IMR-90 (cell line): ENCODE results near the gene LYRM2. TPM values are rescaled to one million over a fixed set of nuclear protein-coding genes. Genes with fewer than 3 reads are reported as not detected.

Source experiments
- ATAC-seq: fragments of 200-7000 bp; cut with Tn5 transposase; 2 replicates; pipeline ENCODE4 v1.9.1; 2020; ENCODE audit warnings: low read depth, mild to moderate bottlenecking, moderate library complexity
- BruUV-seq: library from RNA; stranded (reverse); fragments of 400-500 nt; replicated peaks from 2 replicates; lab custom pipeline; 2021; lab: Mats Ljungman, UMichigan
- CTCF ChIA-PET: fragments of 300-600 bp; formaldehyde crosslinking; extraction: SDS; loops from one replicate; lab custom pipeline; 2021; ENCODE audit warnings: antibody characterized with exemption; lab: Yijun Ruan, JAX
- POLR2A ChIA-PET: fragments of 300-600 bp; sonication (Branson Sonifier 250); formaldehyde crosslinking; loops from one replicate; lab custom pipeline; 2022; ENCODE audit warnings: antibody characterized with exemption; ENCODE audit not compliant: unreplicated experiment; lab: Charles Lee
- DNase-seq: peaks from one replicate; pipeline ENCODE4 v3.0.0; 2013
- H2AFZ ChIP-seq: replicated peaks from 2 replicates; pipeline ENCODE3; 2013; ENCODE audit warnings: low read length, mild to moderate bottlenecking; ENCODE audit not compliant: poor library complexity
- H2AK5ac ChIP-seq: 2 replicates; pipeline ENCODE4 v1.6.1; 2013; ENCODE audit warnings: low read depth, low read length, inconsistent platforms
- H2AK9ac ChIP-seq: replicated peaks from 2 replicates; pipeline ENCODE3; 2013; ENCODE audit warnings: mild to moderate bottlenecking, low read depth, low read length, moderate library complexity; ENCODE audit not compliant: poor library complexity
- H2BK120ac ChIP-seq: 2 replicates; pipeline ENCODE4 v1.6.1; 2013; ENCODE audit warnings: low read depth, low read length, inconsistent platforms
- H2BK15ac ChIP-seq: 3 replicates; pipeline ENCODE4 v1.6.1; 2013; ENCODE audit warnings: low read depth, low read length, inconsistent platforms
- H2BK20ac ChIP-seq: 2 replicates; pipeline ENCODE4 v1.6.1; 2013; ENCODE audit warnings: low read depth, mild to moderate bottlenecking, inconsistent platforms, low read length, moderate library complexity
- H2BK5ac ChIP-seq: 2 replicates; pipeline ENCODE4 v1.6.1; 2013; ENCODE audit warnings: mild to moderate bottlenecking, low read depth, low read length, inconsistent platforms; ENCODE audit not compliant: poor library complexity, severe bottlenecking
- H3K14ac ChIP-seq: replicated peaks from 2 replicates; pipeline ENCODE4 v1.6.1; 2013; ENCODE audit warnings: low read depth, low read length, inconsistent platforms
- H3K18ac ChIP-seq: 2 replicates; pipeline ENCODE4 v1.6.1; 2013; ENCODE audit warnings: low read depth, low read length, control low read depth
- H3K23ac ChIP-seq: 2 replicates; pipeline ENCODE4 v1.6.1; 2013; ENCODE audit warnings: low read depth, low read length, inconsistent platforms
- H3K27ac ChIP-seq: 2 replicates; pipeline ENCODE4 v1.5.1; 2013; ENCODE audit warnings: mild to moderate bottlenecking, control low read depth, low read length; ENCODE audit not compliant: insufficient read depth
- H3K27me3 ChIP-seq: 2 replicates; pipeline ENCODE4 v1.6.1; 2013; ENCODE audit warnings: low read length; ENCODE audit not compliant: control insufficient read depth, insufficient read depth
- H3K36me3 ChIP-seq: 2 replicates; pipeline ENCODE4 v1.6.1; 2013; ENCODE audit warnings: low read length, mixed read lengths; ENCODE audit not compliant: control insufficient read depth, insufficient read depth
- H3K4ac ChIP-seq: 2 replicates; pipeline ENCODE4 v1.6.1; 2013; ENCODE audit warnings: low read depth, low read length, inconsistent platforms
- H3K4me1 ChIP-seq: 2 replicates; pipeline ENCODE4 v1.6.1; 2013; ENCODE audit warnings: low read length, mixed read lengths; ENCODE audit not compliant: control insufficient read depth, insufficient read depth
- H3K4me2 ChIP-seq: 2 replicates; pipeline ENCODE4 v1.6.1; 2013; ENCODE audit warnings: low read depth, mild to moderate bottlenecking, control low read depth, low read length, moderate library complexity
- H3K4me3 ChIP-seq: 2 replicates; pipeline ENCODE4 v1.5.1; 2013; ENCODE audit warnings: low read depth, mild to moderate bottlenecking, control low read depth, low read length, moderate library complexity; ENCODE audit not compliant: insufficient read depth
- H3K56ac ChIP-seq: 2 replicates; pipeline ENCODE4 v1.6.1; 2013; ENCODE audit warnings: low read length, inconsistent platforms; ENCODE audit not compliant: insufficient read depth; ENCODE audit errors: extremely low read depth
- H3K79me1 ChIP-seq, 2 experiments: 2 replicates each; pipeline ENCODE4 v1.6.1; 2013; ENCODE audit warnings: low read length in 2 of 2, inconsistent platforms in 1 of 2, low read depth in 1 of 2
- H3K9ac ChIP-seq: 2 replicates; pipeline ENCODE4 v1.6.1; 2013; ENCODE audit warnings: low read depth, low read length, control low read depth
- H3K9me1 ChIP-seq: 2 replicates; pipeline ENCODE4 v1.6.1; 2013; ENCODE audit warnings: low read length, inconsistent platforms; ENCODE audit not compliant: insufficient read depth
- H3K9me3 ChIP-seq: 2 replicates; pipeline ENCODE4 v1.6.1; 2013; ENCODE audit warnings: low read length; ENCODE audit not compliant: control insufficient read depth, insufficient read depth
- H4K20me1 ChIP-seq: 2 replicates; pipeline ENCODE4 v1.6.1; 2013; ENCODE audit warnings: low read length, inconsistent platforms; ENCODE audit not compliant: insufficient read depth
- H4K5ac ChIP-seq: 2 replicates; pipeline ENCODE4 v1.6.1; 2013; ENCODE audit warnings: mild to moderate bottlenecking, low read depth, low read length, control low read depth
- H4K8ac ChIP-seq, 2 experiments: 2 replicates each; pipeline ENCODE4 v1.6.1; 2013; ENCODE audit warnings: low read depth in 2 of 2, low read length in 2 of 2, control low read depth in 1 of 2, inconsistent platforms in 1 of 2
- H4K91ac ChIP-seq: 2 replicates; pipeline ENCODE4 v1.6.1; 2013; ENCODE audit warnings: low read depth, low read length, inconsistent platforms; ENCODE audit not compliant: insufficient read depth
- BHLHE40 ChIP-seq: fragments of 150-350 bp; IDR thresholded peaks from 2 replicates; pipeline ENCODE4 v1.6.1; 2016; ENCODE audit warnings: mild to moderate bottlenecking, low read depth, low read length
- CEBPB ChIP-seq: IDR thresholded peaks from 2 replicates; pipeline ENCODE4 v1.6.1; 2012; ENCODE audit warnings: low read depth, low read length, improper control_type of control experiment
- CHD1 ChIP-seq: IDR thresholded peaks from 2 replicates; pipeline ENCODE4 v1.6.1; 2012; ENCODE audit warnings: low read depth, low read length, improper control_type of control experiment
- CTCF ChIP-seq: conservative IDR thresholded peaks from 2 replicates; pipeline ENCODE4 v1.5.1; 2012; ENCODE audit warnings: mild to moderate bottlenecking, low read depth, low read length, improper control_type of control experiment
- ELK1 ChIP-seq: fragments of 150-350 bp; IDR thresholded peaks from 2 replicates; pipeline ENCODE4 v1.6.1; 2016; ENCODE audit warnings: low read depth, mild to moderate bottlenecking, low read length, moderate library complexity, borderline replicate concordance
- FOS ChIP-seq: fragments of 150-350 bp; IDR thresholded peaks from 2 replicates; pipeline ENCODE4 v1.6.1; 2016; ENCODE audit warnings: low read depth, low read length
- MAFK ChIP-seq: IDR thresholded peaks from 2 replicates; pipeline ENCODE4 v1.6.1; 2012; ENCODE audit warnings: low read depth, low read length, improper control_type of control experiment
- MAZ ChIP-seq: IDR thresholded peaks from 2 replicates; pipeline ENCODE4 v1.6.1; 2012; ENCODE audit warnings: low read depth, mild to moderate bottlenecking, low read length, improper control_type of control experiment, moderate library complexity, borderline replicate concordance
- MXI1 ChIP-seq: IDR thresholded peaks from 2 replicates; pipeline ENCODE4 v1.6.1; 2012; ENCODE audit warnings: low read depth, mild to moderate bottlenecking, low read length, moderate library complexity, borderline replicate concordance
- NFE2L2 ChIP-seq: fragments of 150-350 bp; IDR thresholded peaks from 2 replicates; pipeline ENCODE4 v1.6.1; 2016; ENCODE audit warnings: low read depth, mild to moderate bottlenecking, low read length
- POLR2A ChIP-seq: IDR thresholded peaks from 2 replicates; pipeline ENCODE4 v1.6.1; 2012; ENCODE audit warnings: mild to moderate bottlenecking, low read depth, low read length
- RAD21 ChIP-seq: IDR thresholded peaks from 2 replicates; pipeline ENCODE4 v1.6.1; 2012; ENCODE audit warnings: low read length, improper control_type of control experiment
- RCOR1 ChIP-seq: IDR thresholded peaks from 2 replicates; pipeline ENCODE4 v1.6.1; 2012; ENCODE audit warnings: mild to moderate bottlenecking, low read length, improper control_type of control experiment; ENCODE audit not compliant: insufficient replicate concordance
- RFX5 ChIP-seq: IDR thresholded peaks from 2 replicates; pipeline ENCODE4 v1.8.0; 2012; ENCODE audit warnings: low read depth, mild to moderate bottlenecking, low read length, moderate library complexity
- SMC3 ChIP-seq: fragments of 150-350 bp; IDR thresholded peaks from 2 replicates; pipeline ENCODE4 v1.6.1; 2016; ENCODE audit warnings: low read depth, mild to moderate bottlenecking, antibody characterized with exemption, low read length, moderate library complexity
- USF2 ChIP-seq: fragments of 150-350 bp; IDR thresholded peaks from 2 replicates; pipeline ENCODE4 v1.6.1; 2017; ENCODE audit warnings: mild to moderate bottlenecking, antibody characterized with exemption, low read length, low read depth
- WGBS, 2 experiments: methylation state at CpG; one replicate each; pipeline versions ENCODE4 v1.1.5 to v1.1.7; 2013; ENCODE audit warnings: missing lambda C conversion rate in 2 of 2; ENCODE audit not compliant: insufficient read length in 1 of 2; ENCODE audit errors: extremely low coverage in 2 of 2; 5-methylcytosine and 5-hydroxymethylcytosine counted together
- dilution Hi-C: fragments of 300-500 bp; cut with HindIII; formaldehyde crosslinking; loops from one replicate; pipeline ENCODE4 v1.14.3; 2018; ENCODE audit warnings: low sequenced_read_pairs; ENCODE audit not compliant: unreplicated experiment
- in situ Hi-C: fragments of 300-500 bp; cut with MboI; formaldehyde crosslinking; loops from 3 replicates; pipeline ENCODE4 v1.14.3; 2019; ENCODE audit warnings: low sequenced_read_pairs, inconsistent platforms, mixed read lengths
- intact Hi-C: fragments of 100-400 bp; cut with micrococcal nuclease; formaldehyde crosslinking; loops from 2 replicates; pipeline ENCODE4 v1.10.0; 2022
- polyA plus RNA-seq, 3 experiments: library from polyadenylated mRNA; depleted of rRNA; stranded (reverse); fragments of >200 nt; gene quantifications; 2 replicates each; pipeline ENCODE4 v1.2.3, GENCODE V29; 2012; ENCODE audit warnings: low replicate concordance in 1 of 3
- total RNA-seq: library from RNA; depleted of rRNA; stranded (reverse); fragments of >200 nt; gene quantifications from 2 replicates; pipeline ENCODE4 v1.2.3, GENCODE V29; 2012

LYRM2 gene
- total and polyA plus RNA-seq, 2 of the 4 experiments (the other 2 are of a cell fraction), result 14.0 to 24.0 TPM

GRCh38 chr6:89596484-89596883 is 42.1 kb downstream of the LYRM2 start:
- in situ Hi-C loops, result no loop called here
- dilution Hi-C loops, result no loop called here
- no CpG with 5 or more reads among the region's 1 CpG for WGBS, 2 experiments

More at GRCh38 chr6:89596484-89596883, 42.1 kb downstream of the LYRM2 start:
- H3K4me2 ChIP-seq, result no peak overlapping the region
- no peaks in the 10 kb centered on the region for H3K36me3 ChIP-seq
- H3K4me1 ChIP-seq, result no peaks in the 10 kb centered on the region
- H3K9me3 ChIP-seq, result no peaks in the 10 kb centered on the region
- no peak overlapping the region for H2BK120ac ChIP-seq
- no peak overlapping the region for H2BK20ac ChIP-seq
- H2AK9ac ChIP-seq, result no peak overlapping the region
- no peak overlapping the region for H3K9ac ChIP-seq
- H2BK5ac ChIP-seq, result no peak overlapping the region
- H3K27ac ChIP-seq, result no peak overlapping the region
- no peaks in the 10 kb centered on the region for H3K9me1 ChIP-seq
- no peaks in the 10 kb centered on the region for H3K79me1 ChIP-seq
- H2AK5ac ChIP-seq, result no peak overlapping the region
- H2BK15ac ChIP-seq, result no peak overlapping the region
- H3K4ac ChIP-seq, result no peak overlapping the region
- H3K56ac ChIP-seq, result no peak overlapping the region
- H3K18ac ChIP-seq, result no peak overlapping the region
- POLR2A ChIA-PET, result no interaction called here
- H3K4me3 ChIP-seq, result no peak overlapping the region
- no peak for DNase-seq
- TF ChIP-seq ELK1, result no peak
- no peak for TF ChIP-seq CTCF
- TF ChIP-seq FOS, result no peak
- no peak for TF ChIP-seq USF2
- TF ChIP-seq MXI1, result no peak
- TF ChIP-seq BHLHE40, result no peak
- no peak for TF ChIP-seq SMC3
- TF ChIP-seq NFE2L2, result no peak
- TF ChIP-seq CEBPB, result no peak
- TF ChIP-seq MAZ, result no peak
- no peak for TF ChIP-seq RFX5
- no peak for TF ChIP-seq POLR2A
- no peak for TF ChIP-seq RCOR1
- TF ChIP-seq CHD1, result no peak
- no peak for TF ChIP-seq RAD21
- TF ChIP-seq MAFK, result no peak
- CTCF ChIA-PET, result no interaction called here
- no peak overlapping the region for H2AFZ ChIP-seq
- H4K5ac ChIP-seq, result no peak overlapping the region
- H4K91ac ChIP-seq, result no peak overlapping the region
- H3K23ac ChIP-seq, result no peak overlapping the region
- H3K14ac ChIP-seq, result no peak overlapping the region
- intact Hi-C loops, result no loop called here
- no peaks in the 10 kb centered on the region for H3K27me3 ChIP-seq
- H4K20me1 ChIP-seq, result no peaks in the 10 kb centered on the region
- no TSS peak for BruUV-seq
- no peak overlapping the region for H4K8ac ChIP-seq
- ATAC-seq, result no peak
